DMS53 (cell line): ENCODE data around the gene FUT4.
"Not testable (repeated sequence)": the region's sequence is repeated elsewhere in the genome, so short reads cannot be mapped to it uniquely, and the experiment has no call there.

Source experiments
- DNase-seq: peaks from one replicate; lab custom pipeline; 2025; lab: John Stamatoyannopoulos, UW

The FUT4 gene, protein sequence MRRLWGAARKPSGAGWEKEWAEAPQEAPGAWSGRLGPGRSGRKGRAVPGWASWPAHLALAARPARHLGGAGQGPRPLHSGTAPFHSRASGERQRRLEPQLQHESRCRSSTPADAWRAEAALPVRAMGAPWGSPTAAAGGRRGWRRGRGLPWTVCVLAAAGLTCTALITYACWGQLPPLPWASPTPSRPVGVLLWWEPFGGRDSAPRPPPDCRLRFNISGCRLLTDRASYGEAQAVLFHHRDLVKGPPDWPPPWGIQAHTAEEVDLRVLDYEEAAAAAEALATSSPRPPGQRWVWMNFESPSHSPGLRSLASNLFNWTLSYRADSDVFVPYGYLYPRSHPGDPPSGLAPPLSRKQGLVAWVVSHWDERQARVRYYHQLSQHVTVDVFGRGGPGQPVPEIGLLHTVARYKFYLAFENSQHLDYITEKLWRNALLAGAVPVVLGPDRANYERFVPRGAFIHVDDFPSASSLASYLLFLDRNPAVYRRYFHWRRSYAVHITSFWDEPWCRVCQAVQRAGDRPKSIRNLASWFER

DNA sequence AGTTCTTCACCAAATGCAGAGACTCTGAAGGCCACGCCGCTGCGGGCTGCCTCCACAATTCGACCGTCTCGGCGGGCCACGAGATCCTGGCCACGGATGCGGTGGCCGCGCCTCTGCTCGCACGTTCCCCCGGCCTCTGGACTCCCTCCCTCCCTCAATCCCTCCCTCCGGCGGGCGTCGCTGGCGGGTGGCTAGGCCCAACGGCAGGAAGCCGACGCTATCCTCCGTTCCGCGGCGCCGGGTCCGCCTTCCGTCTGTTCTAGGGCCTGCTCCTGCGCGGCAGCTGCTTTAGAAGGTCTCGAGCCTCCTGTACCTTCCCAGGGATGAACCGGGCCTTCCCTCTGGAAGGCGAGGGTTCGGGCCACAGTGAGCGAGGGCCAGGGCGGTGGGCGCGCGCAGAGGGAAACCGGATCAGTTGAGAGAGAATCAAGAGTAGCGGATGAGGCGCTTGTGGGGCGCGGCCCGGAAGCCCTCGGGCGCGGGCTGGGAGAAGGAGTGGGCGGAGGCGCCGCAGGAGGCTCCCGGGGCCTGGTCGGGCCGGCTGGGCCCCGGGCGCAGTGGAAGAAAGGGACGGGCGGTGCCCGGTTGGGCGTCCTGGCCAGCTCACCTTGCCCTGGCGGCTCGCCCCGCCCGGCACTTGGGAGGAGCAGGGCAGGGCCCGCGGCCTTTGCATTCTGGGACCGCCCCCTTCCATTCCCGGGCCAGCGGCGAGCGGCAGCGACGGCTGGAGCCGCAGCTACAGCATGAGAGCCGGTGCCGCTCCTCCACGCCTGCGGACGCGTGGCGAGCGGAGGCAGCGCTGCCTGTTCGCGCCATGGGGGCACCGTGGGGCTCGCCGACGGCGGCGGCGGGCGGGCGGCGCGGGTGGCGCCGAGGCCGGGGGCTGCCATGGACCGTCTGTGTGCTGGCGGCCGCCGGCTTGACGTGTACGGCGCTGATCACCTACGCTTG lies at the start of gene FUT4:
TSS of gene FUT4 (plus strand) at position 227 of the 951 bp plus-strand sequence. CDS start at position 440, 213 bp downstream.
- peak; percentile 99 for DNase-seq

DNA sequence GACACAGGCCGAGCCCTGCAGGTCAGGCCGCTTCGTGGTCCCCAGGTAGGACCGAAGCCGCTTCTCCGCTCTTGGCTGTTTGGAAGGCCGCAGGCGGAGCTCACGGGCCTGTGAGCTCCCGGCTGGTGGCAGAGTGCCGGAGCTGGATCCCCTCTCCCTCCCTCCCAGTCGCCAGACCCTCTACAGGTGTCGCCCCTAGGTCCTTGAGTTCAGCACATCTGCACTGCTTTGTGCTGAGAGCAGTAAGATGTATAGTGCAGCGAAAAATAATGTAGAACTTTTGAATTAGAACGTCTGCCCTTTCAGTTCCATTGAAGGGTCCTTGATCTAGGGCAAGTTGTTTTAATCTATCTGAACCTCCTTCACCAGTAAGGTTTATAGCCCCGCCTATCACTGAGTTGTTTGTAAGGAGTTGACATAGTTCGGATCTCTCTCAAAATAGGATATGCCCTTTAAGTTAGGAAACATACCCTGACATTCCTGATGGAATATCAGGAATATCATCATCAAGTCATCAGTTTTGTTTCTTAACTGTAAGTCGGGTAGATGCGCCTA lies 49.5 kb upstream of the FUT4 start:
- DNase-seq: peak; percentile 60

DNA sequence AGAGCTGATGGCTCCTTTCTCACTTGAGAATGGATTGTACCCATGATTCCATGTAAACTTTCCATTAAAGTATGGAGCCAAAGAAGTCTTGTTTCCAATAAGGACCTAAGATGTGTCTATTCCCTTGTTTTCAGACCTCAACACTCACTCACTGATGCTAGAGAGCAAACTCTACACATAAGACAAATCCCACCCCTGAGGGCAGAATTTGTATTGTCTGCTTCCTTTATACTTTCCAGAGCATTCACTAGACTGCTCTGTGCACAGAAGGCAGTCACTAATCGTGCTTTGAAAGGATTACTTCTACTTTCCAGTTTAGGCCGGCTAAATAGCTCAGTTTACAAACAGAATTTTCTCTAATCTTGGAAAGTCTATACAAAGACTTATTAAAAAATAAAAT lies 43.5 kb upstream of the FUT4 start:
- no peak for DNase-seq

DNA sequence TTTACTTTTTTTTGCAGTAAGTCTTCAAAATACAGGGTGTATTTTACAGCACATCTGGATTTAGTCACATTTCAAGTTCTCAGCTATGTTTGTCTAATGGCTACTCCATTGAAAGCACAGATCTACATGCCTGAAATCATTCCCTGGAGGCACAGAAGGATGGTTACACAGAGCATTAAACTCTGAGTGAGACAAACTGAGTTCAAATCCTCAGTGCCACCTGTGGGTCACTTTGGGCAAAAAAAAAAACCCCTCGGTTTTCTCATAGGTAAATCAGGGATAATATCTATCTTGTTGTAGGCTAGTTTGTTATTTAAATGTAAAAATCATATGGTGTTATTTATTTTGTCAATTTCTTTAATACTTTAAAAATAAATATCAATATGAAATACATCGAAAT lies 42.2 kb upstream of the FUT4 start:
- no peak for DNase-seq

DNA sequence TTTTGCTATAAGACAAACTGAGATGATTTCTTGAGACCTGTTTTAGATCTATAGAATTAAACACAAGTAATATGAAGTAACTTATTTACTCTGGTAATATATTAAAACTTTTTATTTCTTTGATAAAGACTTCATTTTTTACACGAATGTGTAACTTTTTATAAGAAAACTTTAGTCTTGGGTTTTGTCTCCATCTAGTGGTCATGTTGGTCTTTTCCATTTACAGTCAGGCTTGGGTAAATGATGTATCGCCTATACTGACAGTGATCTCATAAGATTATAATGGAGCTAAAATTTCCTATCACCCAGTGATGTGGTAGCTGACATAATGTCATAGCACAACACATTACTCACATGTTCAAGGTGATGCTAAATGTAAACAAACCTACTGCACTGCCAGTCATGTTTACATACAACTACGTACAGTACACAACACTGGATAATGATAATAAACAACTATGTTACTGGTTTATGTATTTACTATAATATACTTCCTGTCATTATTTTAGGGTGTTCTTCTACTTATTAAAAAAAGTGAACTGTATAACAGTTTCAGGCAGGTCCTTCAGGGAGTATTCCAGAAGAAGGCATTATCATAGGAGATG lies 38.9 kb upstream of the FUT4 start:
- peak; percentile 81 for DNase-seq

DNA sequence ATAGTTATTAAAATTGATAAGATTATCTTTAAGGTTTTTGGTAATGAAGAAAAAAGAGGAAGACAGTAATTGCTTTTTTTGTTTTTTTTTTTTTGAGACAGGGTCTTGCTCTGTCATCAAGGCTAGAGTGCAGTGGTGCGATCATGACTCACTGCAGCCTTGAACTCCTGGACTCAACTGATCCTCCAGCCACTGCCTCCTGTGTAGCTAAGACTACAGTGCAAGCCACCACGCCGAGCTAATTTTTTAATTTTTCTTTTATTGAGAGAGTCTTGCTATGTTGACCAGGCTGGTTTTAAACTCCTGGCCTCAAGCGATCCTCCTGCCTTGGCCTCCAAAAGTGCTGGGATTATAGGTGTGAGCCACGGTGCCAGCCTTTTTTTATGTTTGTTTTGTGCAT lies 37.2 kb upstream of the FUT4 start:
- not testable (repeated sequence) for DNase-seq

DNA sequence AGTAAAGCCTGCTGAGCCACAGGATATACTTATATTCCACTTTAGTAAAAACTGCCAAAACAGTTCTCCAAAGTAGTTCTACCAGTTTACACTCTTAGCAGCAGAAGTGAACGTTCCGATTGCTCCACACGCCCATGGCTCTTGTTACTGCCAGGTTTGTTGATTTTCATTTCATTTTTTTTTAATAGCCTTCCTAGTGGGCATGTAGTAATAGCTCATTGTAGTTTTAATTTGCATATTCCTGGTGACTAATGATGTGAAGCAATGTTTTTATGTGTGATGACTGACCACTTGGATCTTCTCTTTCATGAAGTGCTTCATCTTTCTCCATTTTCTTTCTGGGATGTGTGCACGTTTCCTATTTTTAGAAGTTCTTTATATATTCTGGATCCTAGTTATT lies 36.2 kb upstream of the FUT4 start:
- DNase-seq: peak; percentile 17

DNA sequence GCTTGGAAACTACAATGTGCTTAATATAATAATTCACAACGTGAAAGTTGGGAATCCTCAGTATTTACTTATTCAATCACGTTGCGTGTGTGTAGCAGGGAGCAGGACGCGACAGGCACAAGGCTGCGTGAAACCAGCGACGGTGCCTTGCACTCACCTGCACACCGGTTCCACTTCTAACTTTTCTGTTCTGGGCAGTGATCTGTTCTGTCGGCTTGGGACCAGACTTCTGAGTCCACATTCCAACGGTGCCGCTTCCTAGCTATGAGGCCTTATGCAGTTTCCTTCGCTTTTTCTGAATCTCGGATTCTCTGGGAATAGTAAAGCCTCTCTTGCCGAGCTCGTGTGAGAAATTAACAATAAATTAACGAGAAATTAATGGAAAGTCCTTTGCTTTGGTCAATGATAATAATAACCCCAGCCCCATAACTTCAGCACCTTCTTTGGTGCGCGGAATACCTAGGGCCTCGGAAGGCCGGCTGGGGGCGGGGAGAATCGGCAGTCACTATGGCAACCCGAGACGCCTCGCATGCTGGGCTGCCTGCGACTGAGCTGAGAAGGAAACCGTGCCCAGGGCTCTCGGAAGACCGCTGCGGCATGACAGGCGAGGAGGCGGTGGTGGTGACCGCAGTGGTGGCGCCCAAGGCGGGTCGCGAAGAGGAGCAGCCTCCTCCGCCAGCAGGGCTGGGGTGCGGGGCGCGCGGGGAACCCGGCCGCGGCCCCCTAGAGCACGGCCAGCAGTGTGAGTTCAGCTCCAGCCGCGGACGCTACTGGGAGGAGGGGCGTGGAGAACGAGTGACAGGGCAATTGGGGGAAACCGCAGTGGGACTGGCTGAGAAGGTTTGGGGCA lies 31.6 kb upstream of the FUT4 start, which contains the start of gene C11orf97:
TSS of gene C11orf97 (plus strand) at position 530 of the 850 bp plus-strand sequence. CDS start at position 598, 68 bp downstream.
- peak; percentile 88 for DNase-seq

DNA sequence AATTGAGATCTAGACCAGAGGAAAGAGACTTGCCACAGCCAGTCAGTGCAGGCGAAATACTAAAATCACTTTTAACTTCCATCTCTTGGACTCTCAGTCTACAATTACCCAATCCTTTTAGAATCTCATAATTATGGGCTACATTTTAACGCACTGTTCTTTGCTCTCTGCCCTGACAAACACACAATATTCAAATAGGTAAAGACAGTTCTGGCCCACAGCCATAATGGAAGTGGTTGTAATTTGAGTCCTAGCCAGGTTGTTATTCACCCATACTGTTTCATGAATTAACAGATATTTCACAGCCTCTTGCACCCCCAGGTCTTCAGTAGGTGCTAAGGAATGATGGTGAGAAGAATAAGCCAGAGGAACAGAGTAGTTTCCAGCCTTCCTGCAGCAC lies 30.6 kb upstream of the FUT4 start:
- peak; percentile 42 for DNase-seq

DNA sequence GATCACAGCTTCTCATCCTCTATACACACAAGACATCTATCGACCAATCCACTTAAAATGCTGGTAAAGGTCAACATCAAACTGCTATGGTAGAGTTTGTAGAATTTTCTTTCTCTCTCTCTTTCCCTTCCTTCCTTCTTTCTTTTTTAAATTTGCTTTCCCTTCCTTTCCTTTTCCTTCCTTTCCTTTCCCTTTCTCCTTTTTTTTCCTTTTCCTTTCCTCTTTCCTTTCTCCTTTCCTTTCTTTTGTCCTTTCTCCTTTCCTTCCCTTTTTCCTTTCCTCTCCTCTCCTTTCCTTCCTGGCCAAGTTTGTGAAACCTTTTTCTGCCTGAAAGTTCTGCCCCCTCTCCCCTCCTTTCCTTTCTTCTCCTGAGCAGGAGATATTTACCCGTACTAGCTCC lies 28.3 kb upstream of the FUT4 start:
- no peak for DNase-seq

DNA sequence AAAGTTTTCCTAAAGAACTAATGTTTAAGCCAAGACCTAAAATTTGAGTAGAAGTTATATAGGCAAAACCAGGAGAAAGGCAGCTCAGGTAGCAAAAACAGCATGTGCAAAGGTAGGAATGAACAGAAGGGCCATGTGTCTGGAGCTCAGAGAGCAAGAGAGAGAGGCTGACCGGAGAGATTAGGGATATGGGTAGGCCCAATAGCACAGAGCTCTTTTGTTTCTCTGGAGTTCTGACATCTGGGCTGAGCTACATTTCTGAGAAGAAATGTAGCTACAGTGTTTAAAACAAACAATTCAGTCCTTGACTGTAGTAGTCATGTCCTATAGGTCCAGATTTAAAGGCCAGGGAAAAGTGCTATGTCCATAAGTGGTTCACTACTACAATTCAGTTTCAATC lies 27.0 kb upstream of the FUT4 start:
- DNase-seq: no peak

DNA sequence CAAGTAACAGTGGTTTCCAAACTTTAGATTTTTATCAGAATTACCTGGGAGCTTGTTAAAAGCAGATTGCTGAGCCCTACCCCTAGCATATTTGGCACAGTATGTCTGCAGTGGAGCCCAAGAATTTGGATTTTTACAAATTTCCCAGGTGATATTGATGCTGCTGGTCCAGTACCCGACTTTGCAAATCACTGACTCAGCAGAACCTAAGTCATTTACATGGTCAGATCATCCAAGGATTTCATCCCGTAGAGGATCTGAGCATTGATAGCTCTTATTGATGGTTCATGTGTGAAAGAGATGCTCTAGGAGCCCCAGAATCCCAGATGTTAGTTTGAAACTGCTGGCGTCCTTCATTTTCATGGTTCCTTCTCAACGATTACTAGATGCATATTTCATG lies 25.4 kb upstream of the FUT4 start:
- no peak for DNase-seq

DNA sequence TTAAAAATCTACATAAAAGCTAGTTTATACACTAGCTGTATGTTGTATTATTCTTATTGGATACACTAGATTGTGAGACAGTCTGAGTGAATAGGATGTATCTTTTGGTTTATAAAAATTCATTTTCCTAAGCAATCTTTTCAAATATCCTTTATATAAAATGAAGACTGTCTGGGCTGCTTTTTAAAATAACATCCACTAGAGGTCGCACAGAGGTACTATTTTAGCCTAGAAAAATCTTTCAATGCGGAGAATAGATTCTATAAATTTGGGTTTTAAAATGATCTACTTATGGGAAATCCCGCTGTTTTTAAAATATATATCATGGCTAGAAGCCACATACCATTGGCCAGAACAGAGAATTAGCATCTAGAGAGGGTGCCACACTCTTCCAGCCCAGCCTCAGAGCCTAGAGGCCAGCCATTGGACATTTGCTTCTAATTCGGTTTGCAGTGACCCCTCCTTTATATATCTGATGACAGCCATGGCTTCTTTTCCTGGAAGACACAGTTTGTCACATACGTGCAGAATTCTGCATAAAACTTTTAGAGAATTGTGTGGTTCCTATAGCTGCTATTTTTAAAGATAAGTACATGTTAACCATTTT lies 24.1 kb upstream of the FUT4 start:
- peak; percentile 75 for DNase-seq

DNA sequence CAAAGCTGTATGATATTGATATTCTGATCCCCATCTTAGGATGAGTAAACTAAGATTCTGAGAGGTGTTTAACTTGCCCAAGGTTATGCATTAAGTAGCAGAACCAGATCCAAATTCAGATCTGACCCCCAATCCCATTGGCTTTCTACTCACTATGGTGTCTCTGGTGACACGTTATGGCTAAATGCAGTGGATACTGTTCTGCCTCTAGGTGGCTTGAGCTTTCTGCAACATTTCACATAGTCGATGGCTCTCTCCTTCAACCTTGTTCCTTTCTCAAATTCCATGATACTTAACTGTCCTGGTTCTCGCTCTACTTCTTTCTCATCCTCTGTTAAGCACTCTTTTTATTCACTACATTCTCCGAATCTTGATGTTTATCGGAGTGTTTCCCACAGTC lies 22.0 kb upstream of the FUT4 start:
- DNase-seq: peak; percentile 62

DNA sequence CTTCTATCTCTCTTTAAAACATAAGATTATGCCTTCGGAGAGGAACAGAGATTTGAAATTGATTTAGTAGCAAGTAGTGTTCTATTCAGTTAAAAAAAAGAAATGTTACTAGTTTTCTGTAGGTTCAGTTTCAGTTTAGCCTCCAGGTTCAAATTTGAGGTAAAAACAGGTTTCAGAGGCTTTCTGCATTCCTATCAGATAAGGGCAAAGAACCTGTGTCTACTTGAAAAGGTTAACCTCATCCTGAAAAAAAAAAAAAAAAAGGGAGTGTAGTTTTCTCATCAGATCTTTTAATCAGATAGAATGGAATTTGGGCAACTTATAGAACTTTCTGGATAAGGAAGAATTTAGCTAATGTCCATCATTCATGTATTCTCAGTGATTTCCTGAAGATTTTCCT lies 19.4 kb upstream of the FUT4 start:
- DNase-seq: no peak

DNA sequence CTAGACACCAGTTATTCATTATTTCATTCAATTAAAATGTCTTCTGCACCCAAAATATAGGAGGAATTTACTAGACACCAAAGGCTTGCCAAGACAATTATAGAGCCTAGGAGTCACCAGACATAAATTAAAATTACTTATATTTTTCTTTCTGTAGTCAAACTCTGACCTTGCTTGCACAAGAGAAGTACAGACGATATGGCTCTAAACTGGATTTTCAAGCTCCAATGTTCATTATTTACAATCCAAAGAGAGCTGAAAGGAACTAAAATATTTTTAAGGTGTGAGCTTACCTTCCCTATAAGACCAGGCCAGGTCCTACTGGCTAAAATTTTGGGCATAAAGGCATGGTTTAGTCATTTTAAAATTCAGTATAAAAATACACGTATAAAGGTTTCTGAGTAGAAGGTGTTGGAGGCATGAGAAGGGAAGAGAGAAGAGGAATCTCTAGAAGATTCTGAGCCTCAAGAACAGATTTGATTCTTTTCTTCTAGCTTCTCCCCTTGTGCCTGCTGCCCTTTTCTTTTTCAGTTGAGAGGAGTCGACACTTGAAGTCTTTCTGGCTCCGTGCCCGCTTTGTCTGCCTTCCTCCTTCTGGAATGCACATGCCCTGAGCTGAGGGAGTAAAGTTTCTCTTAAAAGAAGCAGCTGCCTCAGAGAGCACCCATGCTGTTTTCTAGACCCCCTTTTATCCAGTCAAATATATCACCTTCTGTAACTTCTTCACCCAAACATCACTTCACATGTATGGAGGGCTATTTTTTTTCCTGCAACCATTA lies 18.0 kb upstream of the FUT4 start:
- peak; percentile 36 for DNase-seq

DNA sequence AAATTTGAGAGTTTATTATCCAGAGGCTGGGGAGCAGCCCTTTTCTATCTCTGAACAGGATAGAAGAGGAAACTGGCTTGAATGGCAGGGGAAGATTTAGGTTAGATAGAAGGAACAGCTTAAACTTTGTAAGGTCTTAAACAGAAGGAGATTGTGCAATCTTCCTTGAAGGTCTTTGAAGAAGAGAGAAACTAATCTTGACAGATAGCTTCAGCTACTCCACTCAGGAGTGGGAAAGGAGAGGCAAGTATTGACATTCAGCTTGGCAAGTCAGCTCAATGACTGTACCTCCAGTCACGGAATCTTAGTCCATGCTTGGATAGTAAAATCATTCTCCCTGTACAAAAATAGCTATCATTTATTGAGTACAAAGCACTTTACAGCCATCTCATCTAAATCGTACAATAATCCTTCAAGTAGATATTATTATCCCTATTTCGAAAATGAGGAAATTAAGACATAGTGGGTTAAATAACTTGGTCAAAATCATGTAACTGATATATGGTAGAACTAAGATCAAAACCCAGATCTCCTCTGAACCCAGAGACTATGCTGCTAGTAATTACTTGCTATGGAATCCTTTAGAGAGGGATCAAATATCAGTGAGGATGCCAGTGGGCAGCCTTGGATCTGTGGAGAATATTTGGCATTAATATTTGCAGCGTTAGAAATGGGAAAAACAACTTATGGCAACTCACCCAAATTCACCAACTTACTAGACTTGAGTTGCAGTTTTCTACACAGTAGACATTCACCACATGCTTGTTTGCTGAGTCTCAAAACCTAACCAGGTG lies 16.9 kb upstream of the FUT4 start:
- no peak for DNase-seq

DNA sequence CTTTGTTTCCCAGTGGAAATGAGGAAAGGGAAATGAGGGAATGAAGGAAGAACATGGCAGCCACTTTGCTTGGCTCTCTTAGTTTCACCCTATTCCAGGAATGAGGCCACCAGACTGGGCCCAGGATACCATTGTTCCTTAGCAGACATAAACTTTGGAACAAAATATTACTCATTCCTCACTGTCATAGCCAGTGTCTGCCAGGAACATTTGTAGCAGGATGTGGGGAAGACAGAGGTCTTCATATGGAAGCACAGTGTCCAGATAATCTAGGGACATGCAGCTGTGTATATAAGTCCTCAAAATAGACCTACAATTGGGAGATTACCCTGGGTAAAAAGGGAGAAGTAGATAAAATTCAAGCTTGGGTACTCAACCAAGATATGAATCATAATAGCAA lies 15.2 kb upstream of the FUT4 start:
- no peak for DNase-seq

DNA sequence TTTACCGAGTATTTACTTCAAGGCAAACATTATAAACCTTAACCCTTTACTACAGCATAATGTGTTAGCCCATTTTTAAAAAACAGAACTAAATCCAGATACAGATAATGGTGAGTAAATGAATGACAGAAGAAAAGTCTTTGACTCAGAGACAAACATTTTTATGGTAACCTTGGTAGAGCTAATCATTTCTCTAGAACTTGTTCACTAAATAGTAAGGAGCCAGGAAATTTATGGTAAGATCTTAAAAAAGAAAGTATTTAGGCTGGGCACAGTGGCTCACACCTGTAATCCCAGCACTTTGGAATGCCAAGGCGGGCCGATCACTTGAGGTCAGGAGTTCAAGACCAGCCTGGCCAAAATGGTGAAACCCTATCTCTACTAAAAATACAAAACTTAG lies 11.5 kb upstream of the FUT4 start:
- DNase-seq: no peak
